HepG2 (cell line): ENCODE measurements around the gene ZBTB9. TPM values are rescaled to one million over a fixed set of nuclear protein-coding genes. Genes with fewer than 3 reads are reported as not detected.
A peak's percentile ranks its signal among the peaks of the same experiment; 100 is the strongest.

Experiments
- ATAC-seq: fragments of 200-7000 bp; cut with Tn5 transposase; 3 replicates; pipeline ENCODE4 v1.9.1; 2020; ENCODE audit warnings: mild to moderate bottlenecking, moderate library complexity
- Bru-seq: library from RNA; stranded (reverse); fragments of 400-500 nt; gene quantifications from one replicate; lab custom pipeline; 2021; lab: Mats Ljungman, UMichigan
- BruChase-seq, 2 experiments: library from RNA; stranded (reverse); fragments of 400-500 nt; gene quantifications; one replicate each; lab custom pipeline; 2021; lab: Mats Ljungman, UMichigan
- BruUV-seq: library from RNA; stranded (reverse); fragments of 400-500 nt; replicated peaks from 2 replicates; lab custom pipeline; 2021; lab: Mats Ljungman, UMichigan
- CTCF ChIA-PET: fragments of 300-600 bp; formaldehyde crosslinking; extraction: SDS; loops from one replicate; lab custom pipeline; 2021; ENCODE audit warnings: low total read pairs, inconsistent platforms, low intra/inter-chr PET ratio; lab: Yijun Ruan, JAX
- POLR2A ChIA-PET: fragments of 350-600 bp; sonication (Branson Sonifier 250); formaldehyde crosslinking; loops from one replicate; lab custom pipeline; 2020; ENCODE audit warnings: antibody characterized with exemption, inconsistent platforms; lab: Yijun Ruan, JAX
- DNase-seq: peaks from one replicate; pipeline ENCODE4 v3.0.0-alpha.2; 2015; ENCODE audit warnings: low spot score
- FAIRE-seq: peaks from 3 replicates; lab custom pipeline; 2011; peaks lifted over from hg19 to GRCh38; lab: Jason Lieb, UNC
- H2AFZ ChIP-seq: one replicate; pipeline ENCODE4 v1.6.1; 2011; ENCODE audit warnings: low read length, inconsistent platforms
- H3K27ac ChIP-seq: fragments of 300-600 bp; 3 replicates; pipeline ENCODE4 v1.8.0; 2011; ENCODE audit warnings: mixed run types, mild to moderate bottlenecking, mixed read lengths, low read length, inconsistent platforms; ENCODE audit not compliant: insufficient read depth; ENCODE audit errors: extremely low read length
- H3K27me3 ChIP-seq, 2 experiments: fragments of 200-600 bp in 1 of 2; 2 replicates in 1 of 2; 3 replicates in 1 of 2; pipeline versions ENCODE4 v1.6.0 to v1.8.0; 2011; ENCODE audit warnings: low read length in 2 of 2, mild to moderate bottlenecking in 2 of 2, moderate library complexity in 2 of 2, inconsistent platforms in 1 of 2; ENCODE audit not compliant: insufficient read depth in 2 of 2, control insufficient read depth in 1 of 2
- H3K36me3 ChIP-seq, 2 experiments: fragments of 200-600 bp in 1 of 2; replicated peaks in 1 of 2; 2 replicates in 1 of 2; 3 replicates in 1 of 2; pipeline versions ENCODE4 v1.5.1 to v1.8.0; 2011; ENCODE audit warnings: low read length in 2 of 2, inconsistent platforms in 1 of 2; ENCODE audit not compliant: insufficient read depth in 2 of 2, control insufficient read depth in 1 of 2
- H3K4me1 ChIP-seq: 2 replicates; pipeline ENCODE4 v1.5.1; 2012; ENCODE audit warnings: low read length, inconsistent platforms; ENCODE audit not compliant: insufficient read depth
- H3K4me2 ChIP-seq: 2 replicates; pipeline ENCODE4 v1.6.0; 2011; ENCODE audit warnings: low read depth, low read length, inconsistent platforms
- H3K4me3 ChIP-seq, 3 experiments: fragments of 200-600 bp in 1 of 3; sonication (generic), shearing (Covaris generic) in 1 of 3; replicated peaks in 1 of 3; 2 replicates each; pipeline ENCODE4 v1.5.1; 2011 to 2016; ENCODE audit warnings: low read length in 3 of 3, inconsistent platforms in 2 of 3, low read depth in 2 of 3, mild to moderate bottlenecking in 2 of 3, control low read depth in 1 of 3, mixed read lengths in 1 of 3; ENCODE audit not compliant: insufficient read depth in 1 of 3
- H3K79me2 ChIP-seq: one replicate; pipeline ENCODE4 v1.6.1; 2011; ENCODE audit warnings: low read length, inconsistent platforms; ENCODE audit not compliant: insufficient read depth
- H3K9ac ChIP-seq: 2 replicates; pipeline ENCODE4 v1.6.0; 2011; ENCODE audit warnings: mild to moderate bottlenecking, low read depth, low read length, inconsistent platforms; ENCODE audit not compliant: insufficient read depth
- H3K9me3 ChIP-seq: 2 replicates; pipeline ENCODE4 v1.5.1; 2012; ENCODE audit warnings: mild to moderate bottlenecking, low read length
- H4K20me1 ChIP-seq: 2 replicates; pipeline ENCODE4 v1.6.0; 2011; ENCODE audit warnings: inconsistent platforms, mild to moderate bottlenecking, low read length, moderate library complexity; ENCODE audit not compliant: insufficient read depth
- ADNP ChIP-seq: sonication (generic); formaldehyde crosslinking; IDR thresholded peaks from 2 replicates; pipeline ENCODE4 v1.4.0; 2020; ENCODE audit warnings: missing genetic modification reagents
- ATRX ChIP-seq: sonication (generic); formaldehyde crosslinking; IDR thresholded peaks from 2 replicates; pipeline ENCODE4 v1.4.0; 2020; ENCODE audit warnings: missing genetic modification reagents, borderline replicate concordance
- DBP ChIP-seq: sonication (generic); formaldehyde crosslinking; IDR thresholded peaks from 2 replicates; pipeline ENCODE4 v1.4.0; 2020; ENCODE audit warnings: missing genetic modification reagents; ENCODE audit errors: not compliant biosample characterization
- HNRNPLL ChIP-seq: fragments of 200-400 bp; formaldehyde crosslinking; IDR thresholded peaks from 2 replicates; pipeline ENCODE4 v1.6.1; 2017; ENCODE audit warnings: mild to moderate bottlenecking, low read depth, low read length; ENCODE audit not compliant: poor library complexity, severe bottlenecking
- MEIS1 ChIP-seq: sonication (generic); formaldehyde crosslinking; IDR thresholded peaks from 2 replicates; pipeline ENCODE4 v1.9.0; 2021; ENCODE audit warnings: mild to moderate bottlenecking, missing genetic modification reagents, moderate library complexity, borderline replicate concordance
- NFYB ChIP-seq: sonication (generic); formaldehyde crosslinking; IDR thresholded peaks from 2 replicates; pipeline ENCODE4 v1.4.0; 2020; ENCODE audit warnings: missing genetic modification reagents
- ZNF10 ChIP-seq: sonication (generic); formaldehyde crosslinking; IDR thresholded peaks from 2 replicates; pipeline ENCODE4 v1.4.0; 2020; ENCODE audit warnings: mild to moderate bottlenecking, low read depth, missing genetic modification reagents, borderline replicate concordance
- ZNF34 ChIP-seq: sonication (generic); formaldehyde crosslinking; IDR thresholded peaks from 2 replicates; pipeline ENCODE4 v1.4.0; 2020; ENCODE audit warnings: mild to moderate bottlenecking, missing genetic modification reagents, borderline replicate concordance
- ZNF609 ChIP-seq: sonication (generic); formaldehyde crosslinking; IDR thresholded peaks from 2 replicates; pipeline ENCODE4 v1.4.0; 2020; ENCODE audit warnings: mild to moderate bottlenecking, missing genetic modification reagents, borderline replicate concordance
- WGBS: methylation state at CpG from one replicate; pipeline ENCODE4 v1.1.6; 2017; ENCODE audit warnings: low lambda C conversion rate; 5-methylcytosine and 5-hydroxymethylcytosine counted together
- in situ Hi-C: cut with HindIII; loops from 2 replicates; pipeline ENCODE4 v1.10.0; 2017; ENCODE audit warnings: low pct_unique_long_range_greater_than_20kb; ENCODE audit not compliant: extremely low pct_ligation_motif_present
- intact Hi-C: fragments of 100-400 bp; cut with micrococcal nuclease; formaldehyde crosslinking; loops from one replicate; pipeline ENCODE4 v1.10.0; 2022; ENCODE audit not compliant: unreplicated experiment
- long read RNA-seq, 2 experiments: library from RNA in 1 of 2; library from polyadenylated mRNA in 1 of 2; stranded (forward) in 1 of 2; unstranded in 1 of 2; transcript quantifications; one replicate each; pipeline ENCODE4 v2.0.0, GENCODE V29; 2019 to 2022
- polyA minus RNA-seq, 3 experiments: library from RNA; depleted of rRNA, polyadenylated mRNA; stranded (reverse); fragments of >200 nt; gene quantifications; 2 replicates each; pipeline ENCODE4 v1.2.3, GENCODE V29; 2011; ENCODE audit warnings: low replicate concordance in 1 of 3
- polyA plus RNA-seq, 8 experiments: library from polyadenylated mRNA; depleted of rRNA in 3 of 8; stranded (reverse) in 7 of 8; unstranded in 1 of 8; fragments of >200 nt; fragmentation: Illumina TruSeq in 4 of 8; extraction: Trizol in 4 of 8; gene quantifications; 2 replicates each; pipeline versions ENCODE4 v1.2.1 to v1.2.3, GENCODE V29; 2011 to 2016; ENCODE audit warnings: low read depth in 4 of 8, missing spikeins in 1 of 8, mixed read lengths in 1 of 8; ENCODE audit not compliant: insufficient read depth in 1 of 8
- total RNA-seq, 5 experiments: library from RNA; depleted of rRNA; stranded (reverse); fragments of >200 nt; fragmentation: Illumina TruSeq; extraction: Trizol; gene quantifications; 2 replicates each; pipeline ENCODE4 v1.2.3, GENCODE V29; 2016; ENCODE audit warnings: low read depth in 1 of 5

ZBTB9 gene
- total RNA-seq (2016; rRNA removed; fragmentation: Illumina TruSeq; extraction: Trizol), result 9.2 and 11.5 TPM in 2 replicates
- 1.1 and 1.9 TPM in 2 replicates for total RNA-seq (2016; cell fraction: cytosol; rRNA removed; fragmentation: Illumina TruSeq; extraction: Trizol; ENCODE audit: low read depth)
- 10.0 and 10.1 TPM in 2 replicates for total RNA-seq (2016; cell fraction: insoluble cytoplasmic fraction; rRNA removed; fragmentation: Illumina TruSeq; extraction: Trizol)
- 4.7 and 6.0 TPM in 2 replicates for total RNA-seq (2016; cell fraction: membrane; rRNA removed; fragmentation: Illumina TruSeq; extraction: Trizol)
- total RNA-seq (2016; cell fraction: nucleus; rRNA removed; fragmentation: Illumina TruSeq; extraction: Trizol), result 6.5 and 6.7 TPM in 2 replicates
- 5.3 and 7.1 TPM in 2 replicates for polyA plus RNA-seq (2011; rRNA removed)
- 3.8 and 5.0 TPM in 2 replicates for polyA plus RNA-seq (2011; cell fraction: cytosol; rRNA removed)
- polyA plus RNA-seq (2011; cell fraction: nucleus; rRNA removed), result 3.6 and 4.8 TPM in 2 replicates
- polyA plus RNA-seq (2012), result 7.1 and 7.6 TPM in 2 replicates
- polyA plus RNA-seq (2016; cell fraction: cytosol; fragmentation: Illumina TruSeq; extraction: Trizol; ENCODE audit: low read depth), result 0.71 and 0.88 TPM in 2 replicates
- 9.1 and 13.0 TPM in 2 replicates for polyA plus RNA-seq (2016; cell fraction: insoluble cytoplasmic fraction; fragmentation: Illumina TruSeq; extraction: Trizol; ENCODE audit: low read depth)
- polyA plus RNA-seq (2016; cell fraction: membrane; fragmentation: Illumina TruSeq; extraction: Trizol; ENCODE audit: low read depth), result 2.4 and 2.5 TPM in 2 replicates
- 7.9 and 11.1 TPM in 2 replicates for polyA plus RNA-seq (2016; cell fraction: nucleus; fragmentation: Illumina TruSeq; extraction: Trizol; ENCODE audit: insufficient read depth, low read depth)
- polyA minus RNA-seq (2011; rRNA and poly(A)+ RNA removed; ENCODE audit: low replicate concordance), result 12.4 and 17.3 TPM in 2 replicates
- 5.9 and 8.3 TPM in 2 replicates for polyA minus RNA-seq (2011; cell fraction: cytosol; rRNA and poly(A)+ RNA removed)
- 4.5 and 5.7 TPM in 2 replicates for polyA minus RNA-seq (2011; cell fraction: nucleus; rRNA and poly(A)+ RNA removed)
- Bru-seq, nascent RNA, result percentile 52 among the genes with signal in this experiment
- percentile 45 among the genes with signal in this experiment for BruChase-seq, experiment 1, labeled RNA remaining after a 6-hour chase
- BruChase-seq, experiment 2, labeled RNA remaining after a 2-hour chase, result percentile 35 among the genes with signal in this experiment
- long read RNA-seq, experiment 1, transcript ZBTB9-201 (2 exons, 2,716 nt), result major isoform, 15 of 17 reads
- long read RNA-seq, experiment 1, partial matches to known transcripts, result 0 of 17 reads
- long read RNA-seq, experiment 1, other reads (novel, unspliced or antisense), result 2 of 17 reads
- long read RNA-seq, experiment 2, transcript ZBTB9-201 (2 exons, 2,716 nt), result major isoform, 24 of 33 reads
- long read RNA-seq, experiment 2, partial matches to known transcripts, result 0 of 33 reads
- long read RNA-seq, experiment 2, other reads (novel, unspliced or antisense), result 9 of 33 reads

GRCh38 chr6:33454009-33454946 lies at the start of gene ZBTB9:
ZBTB9 (plus strand) TSS chr6:33454576; CDS start chr6:33455101, 525 bp downstream.
- TSS peak; percentile 95 for BruUV-seq
- CTCF ChIA-PET, result no interaction called here
- in situ Hi-C loops (no loop called here), intact Hi-C loops (loop anchor here (1.0 kb wide), 2 partner anchors 26 to 126 kb away; partner anchors contain the start of gene BAK1)
- peak within 1 kb of the TSS; percentile 46 for H3K27ac ChIP-seq
- H3K4me3 ChIP-seq, result peak within 1 kb of the TSS; percentile 92 to 100 (median 95)
- under 1% methylated on average over 51 of the region's 65 CpGs for WGBS
- DNase-seq (peak; percentile 96), ATAC-seq (peak; percentile 99), FAIRE-seq (peak; percentile 94)
- H3K36me3 ChIP-seq, result peaks cover 0 to 9% of the 10 kb centered on the region in 2 experiments; a peak in 3 of 5 replicates
- POLR2A ChIA-PET, result interaction anchor here (0.5 to 2.0 kb wide), 28 partner anchors 9 to 1259 kb away, joined by 3 to 17 read pairs (median 4); partner anchors contain the start of genes BAK1, CUTA, PHF1 and RING1
- peak within 1 kb of the TSS; percentile 85 for H3K9ac ChIP-seq
- peaks cover 20% of the 10 kb centered on the region for H3K4me1 ChIP-seq
- H3K9me3 ChIP-seq, result no peaks in the 10 kb centered on the region
- peak within 1 kb of the TSS; percentile 52 for H2AFZ ChIP-seq
- H3K79me2 ChIP-seq, result peaks cover 15% of the 10 kb centered on the region
- no peaks in the 10 kb centered on the region; a peak in 1 of 5 replicates for H3K27me3 ChIP-seq
- no peaks in the 10 kb centered on the region for H4K20me1 ChIP-seq
- H3K4me2 ChIP-seq, result peak within 1 kb of the TSS; percentile 98
- TF ChIP-seq DBP (CRISPR knock-in tag) (no peak), NFYB (peak; percentile 97), ATRX (CRISPR knock-in tag) (no peak), MEIS1 (CRISPR knock-in tag) (peak; percentile 87), ADNP (CRISPR knock-in tag) (0 out of 2 replicates have a peak, but pooled peaks have one; percentile 16), ZNF10 (CRISPR knock-in tag) (no peak), HNRNPLL (peak; percentile 86), ZNF34 (CRISPR knock-in tag) (peak; percentile 53; the same call in 1 of the 2 replicates), ZNF609 (CRISPR knock-in tag) (0 out of 2 replicates have a peak, but pooled peaks have one; percentile 35)
